ENCODE results near the gene ESR1. TPM values are rescaled to one million over a fixed set of nuclear protein-coding genes. Genes with fewer than 3 reads are reported as not detected.
"Not testable (repeated sequence)": the region's sequence is repeated elsewhere in the genome, so short reads cannot be mapped to it uniquely, and the experiment has no call there.

The ESR1 gene
- total RNA-seq, 6 experiments from 2014 or later: 0.07 to 0.63 (median 0.40) TPM

- Mint-ChIP-seq H3K36me3 (ENCODE audit: low read depth) (peaks cover 7% of the 10 kb centered on the region), H3K27ac (peak overlapping the region; percentile 68; the same call in 1 of the 2 replicates), H3K9me3 (no peaks in the 10 kb centered on the region; the same call in 1 of the 2 replicates), H3K4me1 (ENCODE audit: low read depth) (peaks cover 67% of the 10 kb centered on the region), H3K4me3 (peak overlapping the region; percentile 54; the same call in 1 of the 2 replicates), H3K27me3 (ENCODE audit: insufficient read depth) (no peaks in the 10 kb centered on the region; the same call in none of the 2 replicates)
- no peak for TF ChIP-seq CTCF (IDR thresholded peaks at IDR 0.05)
- peak; percentile 2 for DNase-seq
Observed at GRCh38 chr6:151962246-151962846, 154.9 kb downstream of the ESR1 start.

- no peaks in the 10 kb centered on the region; the same call in 1 of the 2 replicates for H3K9me3 Mint-ChIP-seq
- H3K4me1 Mint-ChIP-seq (ENCODE audit: low read depth): peaks cover 61% of the 10 kb centered on the region
- peak overlapping the region; percentile 68; the same call in 1 of the 2 replicates for H3K27ac Mint-ChIP-seq
- no peaks in the 10 kb centered on the region; the same call in none of the 2 replicates for H3K27me3 Mint-ChIP-seq (ENCODE audit: insufficient read depth)
- peak overlapping the region; percentile 72 for H3K4me3 Mint-ChIP-seq
- no peak for DNase-seq
- H3K36me3 Mint-ChIP-seq (ENCODE audit: low read depth): peaks cover 7% of the 10 kb centered on the region
- no peak for TF ChIP-seq CTCF (IDR thresholded peaks at IDR 0.05)
Observed at GRCh38 chr6:151963001-151963400, 155.5 kb downstream of the ESR1 start.

GRCh38 chr6:151964412-151964811 lies 156.9 kb downstream of the ESR1 start:
- not testable (repeated sequence) for H3K27ac Mint-ChIP-seq; DNase-seq; H3K27me3 Mint-ChIP-seq (ENCODE audit: insufficient read depth); H3K36me3 Mint-ChIP-seq (ENCODE audit: low read depth); H3K4me3 Mint-ChIP-seq; H3K9me3 Mint-ChIP-seq
- H3K4me1 Mint-ChIP-seq (ENCODE audit: low read depth): peaks cover 47% of the 10 kb centered on the region

GRCh38 chr6:151974061-151974617 lies 166.7 kb downstream of the ESR1 start:
- Mint-ChIP-seq H3K27ac (no peak overlapping the region), H3K9me3 (peaks cover 4% of the 10 kb centered on the region; the same call in 1 of the 2 replicates), H3K36me3 (ENCODE audit: low read depth) (no peaks in the 10 kb centered on the region), H3K4me3 (no peak overlapping the region; the same call in 1 of the 2 replicates), H3K27me3 (ENCODE audit: insufficient read depth) (no peaks in the 10 kb centered on the region), H3K4me1 (ENCODE audit: low read depth) (peaks cover 19% of the 10 kb centered on the region; the same call in 1 of the 2 replicates)
- no peak for TF ChIP-seq CTCF (IDR thresholded peaks at IDR 0.05)
- DNase-seq: no peak

GRCh38 chr6:151975795-151976194 lies 168.3 kb downstream of the ESR1 start:
- no peaks in the 10 kb centered on the region for H3K27me3 Mint-ChIP-seq (ENCODE audit: insufficient read depth)
- peaks cover 4% of the 10 kb centered on the region; the same call in 1 of the 2 replicates for H3K9me3 Mint-ChIP-seq
- H3K27ac Mint-ChIP-seq: no peak overlapping the region
- no peak for DNase-seq
- H3K4me1 Mint-ChIP-seq (ENCODE audit: low read depth): peaks cover 19% of the 10 kb centered on the region; the same call in 1 of the 2 replicates
- no peak for TF ChIP-seq CTCF (IDR thresholded peaks at IDR 0.05)
- H3K36me3 Mint-ChIP-seq (ENCODE audit: low read depth): no peaks in the 10 kb centered on the region
- no peak overlapping the region for H3K4me3 Mint-ChIP-seq

GRCh38 chr6:151988199-151988598 lies 180.7 kb downstream of the ESR1 start:
- H3K36me3 Mint-ChIP-seq (ENCODE audit: low read depth); H3K9me3 Mint-ChIP-seq; H3K27ac Mint-ChIP-seq; DNase-seq; H3K4me1 Mint-ChIP-seq (ENCODE audit: low read depth); H3K27me3 Mint-ChIP-seq (ENCODE audit: insufficient read depth); H3K4me3 Mint-ChIP-seq: not testable (repeated sequence)
